Stimulated activated CD8-positive, alpha-beta memory T cell treated with anti-CD3 and anti-CD28 coated beads, Interleukin-4, amount 100 ng/mL, for 4 hours (primary cell): ENCODE measurements around the gene EMC7.
"Not testable (repeated sequence)": the region's sequence is repeated elsewhere in the genome, so short reads cannot be mapped to it uniquely, and the experiment has no call there.

Experiments
- DNase-seq, 2 donors: peaks; one replicate each; pipeline ENCODE4 v3.0.0-alpha.2; 2020; ENCODE audit warnings: low read depth in 2 of 2, low spot score in 1 of 2

EMC7 gene

GRCh38 chr15:34085746-34086145, 15.9 kb downstream of the EMC7 start:
- DNase-seq: no peak

GRCh38 chr15:34084086-34084485, 17.6 kb downstream of the EMC7 start:
- DNase-seq: no peak

- DNase-seq: no peak
Observed at GRCh38 chr15:34079904-34080303, 21.8 kb downstream of the EMC7 start.

DNA sequence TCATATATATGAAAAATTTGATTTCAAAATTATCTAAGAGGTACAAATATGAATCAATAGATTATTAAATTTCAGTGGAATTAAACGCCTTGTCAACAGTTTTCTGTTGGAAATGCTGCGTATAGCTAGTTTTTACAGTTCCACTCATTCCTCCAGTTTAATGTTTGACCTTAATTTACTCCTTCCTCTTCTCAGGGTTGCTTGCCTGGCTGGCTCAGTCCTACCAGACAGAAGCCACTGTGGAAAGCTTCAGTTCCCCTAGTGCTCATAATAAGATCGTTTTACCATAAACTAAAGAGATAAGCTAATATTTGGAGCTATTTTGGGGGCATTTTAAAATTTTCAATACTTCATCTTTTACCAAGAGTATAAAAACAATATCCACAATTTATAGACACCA, 22.8 kb downstream of the EMC7 start:
- no peak for DNase-seq

DNA sequence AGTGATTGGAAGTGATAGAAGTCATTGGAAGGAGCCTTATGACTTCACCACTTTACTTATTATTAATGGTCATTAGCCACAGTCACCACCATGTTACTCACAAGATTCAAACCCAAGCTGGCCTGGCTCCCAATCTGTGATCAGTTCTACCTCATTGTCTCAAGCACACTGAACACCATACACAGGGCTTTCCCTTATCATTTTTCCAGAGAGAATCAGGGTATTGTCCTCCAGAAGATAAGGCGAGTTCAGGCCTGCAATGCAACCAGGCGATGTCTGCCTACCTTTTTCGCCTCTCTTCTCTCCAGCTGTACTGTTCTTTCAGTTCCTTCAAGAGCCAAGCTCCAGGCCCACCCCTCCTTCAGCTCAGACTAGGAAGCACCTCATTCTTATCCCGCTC, 24.9 kb downstream of the EMC7 start:
- DNase-seq: no peak

DNA sequence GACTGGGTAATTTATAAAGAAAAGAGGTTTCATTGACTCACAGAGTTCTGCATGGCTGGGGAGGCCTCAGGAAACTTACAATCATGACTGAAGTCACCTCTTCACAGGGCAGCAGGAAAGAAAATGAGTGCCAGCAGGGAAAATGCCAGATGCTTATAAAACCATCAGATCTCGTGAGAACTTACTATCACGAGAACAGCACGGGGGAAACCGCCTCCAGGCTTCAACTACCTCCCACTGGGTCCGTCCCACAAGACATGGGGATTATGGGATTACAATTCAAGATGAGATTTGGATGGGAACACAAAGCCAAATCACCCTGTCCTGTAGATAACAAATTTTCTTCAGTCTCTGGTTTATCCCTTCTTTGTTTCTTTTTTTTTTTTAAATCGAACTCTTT, 31.7 kb downstream of the EMC7 start:
- DNase-seq: no peak

DNA sequence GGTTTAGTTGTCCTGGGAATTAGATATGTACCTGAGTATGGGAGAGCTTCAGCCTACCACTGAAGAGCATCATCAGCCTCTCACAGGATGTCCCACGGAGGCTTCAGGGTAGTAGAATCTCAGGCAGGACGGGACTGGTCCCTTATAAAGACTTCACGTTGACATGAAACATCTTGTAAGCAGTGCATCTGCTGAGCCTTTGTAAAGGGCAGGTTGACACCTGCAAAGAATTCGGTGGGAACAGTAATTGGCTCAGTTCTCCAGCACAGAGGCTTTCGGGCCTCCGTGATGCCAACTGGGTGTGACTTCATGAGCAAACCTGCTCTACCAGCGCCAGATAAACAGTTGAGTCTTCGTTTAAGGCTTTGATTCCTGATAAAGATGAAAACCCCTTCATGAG, 35.7 kb downstream of the EMC7 start:
- no peak for DNase-seq

- no peak for DNase-seq
Observed at GRCh38 chr15:34065261-34065660, 36.4 kb downstream of the EMC7 start.

GRCh38 chr15:34064438-34064837, 37.2 kb downstream of the EMC7 start:
- DNase-seq: no peak

GRCh38 chr15:34059946-34060345, 41.7 kb downstream of the EMC7 start:
- DNase-seq: no peak

DNA sequence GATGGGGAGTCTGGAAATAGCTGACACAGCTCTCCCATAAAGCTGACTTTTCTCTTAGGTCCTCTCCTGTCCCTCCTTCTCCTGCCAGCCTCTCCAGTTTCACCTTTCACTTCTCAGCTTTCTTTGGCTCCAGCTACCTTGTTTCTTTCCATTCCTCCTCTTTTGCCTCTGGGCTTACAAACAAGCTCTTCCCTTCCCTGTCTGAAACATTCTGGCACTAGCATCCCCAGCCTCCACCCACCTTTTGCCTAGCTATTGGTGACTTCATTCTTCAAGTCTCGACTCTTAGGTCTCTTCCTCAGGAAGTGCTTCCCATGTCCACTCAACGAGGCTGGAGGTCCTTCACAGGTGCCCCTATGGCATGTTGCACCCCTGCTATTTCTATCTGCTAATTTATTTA, 42.2 kb downstream of the EMC7 start:
- no peak for DNase-seq

DNA sequence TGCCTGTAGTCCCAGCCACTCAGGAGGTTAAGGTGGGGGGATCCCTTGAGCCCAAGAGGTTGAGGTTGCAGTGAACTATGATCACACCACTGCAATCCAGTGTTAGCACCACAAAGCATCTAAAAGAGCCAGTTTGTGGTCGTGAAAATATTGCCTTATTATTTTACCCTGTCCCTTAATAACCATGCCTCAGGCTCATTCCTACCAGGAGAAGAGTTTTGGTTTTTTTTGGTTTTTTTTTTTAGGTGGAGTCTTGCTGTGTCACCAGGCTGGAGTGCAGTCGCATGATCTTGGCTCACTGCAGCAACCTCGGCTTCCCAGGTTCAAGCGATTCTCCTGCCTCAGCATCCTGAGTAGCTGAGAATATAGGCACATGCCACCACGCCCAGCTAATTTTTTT, 44.8 kb downstream of the EMC7 start:
- no peak for DNase-seq

GRCh38 chr15:34055868-34056595, 45.6 kb downstream of the EMC7 start:
- DNase-seq: no peak

DNA sequence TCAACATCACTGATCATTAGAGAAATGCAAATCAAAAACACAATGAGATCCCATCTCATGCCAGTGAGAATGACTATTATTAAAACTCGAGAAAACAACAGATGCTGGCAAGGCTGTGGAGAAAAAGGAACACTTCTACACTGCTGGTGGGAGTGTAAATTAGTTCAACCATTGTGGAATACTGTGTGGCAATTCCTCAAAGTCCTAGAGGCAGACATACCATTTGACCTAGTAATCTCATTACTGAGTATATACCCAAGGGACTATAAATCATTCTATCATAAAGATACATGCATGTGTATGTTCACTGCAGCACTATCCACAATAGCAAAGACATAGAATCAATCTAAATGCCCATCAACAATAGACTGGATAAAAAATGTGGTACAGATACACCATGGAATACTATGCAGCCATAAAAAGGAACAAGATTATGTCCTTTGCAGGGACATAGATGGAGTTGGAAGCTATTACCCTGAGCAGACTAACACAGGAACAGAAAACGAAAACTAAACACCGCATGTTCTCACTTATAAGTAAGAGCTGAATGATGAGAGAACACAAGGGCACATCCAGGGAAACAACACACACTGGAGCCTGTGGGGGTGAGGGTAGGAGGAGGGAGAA, 47.5 kb downstream of the EMC7 start:
- no peak for DNase-seq

DNA sequence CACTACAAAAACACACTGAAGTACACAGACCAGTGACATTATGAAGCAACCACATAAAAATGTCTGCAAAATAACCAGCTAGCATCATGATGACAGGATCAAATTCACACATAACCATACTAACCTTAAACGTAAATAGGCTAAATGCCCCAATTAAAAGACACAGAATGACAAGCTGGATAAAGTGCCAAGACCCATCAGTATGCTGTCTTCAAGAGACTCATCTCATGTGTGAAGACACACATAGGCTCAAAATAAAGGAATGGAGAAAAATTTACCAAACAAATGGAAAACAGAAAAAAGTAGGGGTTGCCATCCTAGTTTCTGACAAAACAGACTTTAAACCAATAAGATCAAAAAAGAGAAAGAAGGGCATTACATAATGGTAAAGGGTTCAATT, 51.3 kb downstream of the EMC7 start:
- not testable (repeated sequence) for DNase-seq

GRCh38 chr15:34049112-34049511, 52.5 kb downstream of the EMC7 start:
- DNase-seq: no peak

DNA sequence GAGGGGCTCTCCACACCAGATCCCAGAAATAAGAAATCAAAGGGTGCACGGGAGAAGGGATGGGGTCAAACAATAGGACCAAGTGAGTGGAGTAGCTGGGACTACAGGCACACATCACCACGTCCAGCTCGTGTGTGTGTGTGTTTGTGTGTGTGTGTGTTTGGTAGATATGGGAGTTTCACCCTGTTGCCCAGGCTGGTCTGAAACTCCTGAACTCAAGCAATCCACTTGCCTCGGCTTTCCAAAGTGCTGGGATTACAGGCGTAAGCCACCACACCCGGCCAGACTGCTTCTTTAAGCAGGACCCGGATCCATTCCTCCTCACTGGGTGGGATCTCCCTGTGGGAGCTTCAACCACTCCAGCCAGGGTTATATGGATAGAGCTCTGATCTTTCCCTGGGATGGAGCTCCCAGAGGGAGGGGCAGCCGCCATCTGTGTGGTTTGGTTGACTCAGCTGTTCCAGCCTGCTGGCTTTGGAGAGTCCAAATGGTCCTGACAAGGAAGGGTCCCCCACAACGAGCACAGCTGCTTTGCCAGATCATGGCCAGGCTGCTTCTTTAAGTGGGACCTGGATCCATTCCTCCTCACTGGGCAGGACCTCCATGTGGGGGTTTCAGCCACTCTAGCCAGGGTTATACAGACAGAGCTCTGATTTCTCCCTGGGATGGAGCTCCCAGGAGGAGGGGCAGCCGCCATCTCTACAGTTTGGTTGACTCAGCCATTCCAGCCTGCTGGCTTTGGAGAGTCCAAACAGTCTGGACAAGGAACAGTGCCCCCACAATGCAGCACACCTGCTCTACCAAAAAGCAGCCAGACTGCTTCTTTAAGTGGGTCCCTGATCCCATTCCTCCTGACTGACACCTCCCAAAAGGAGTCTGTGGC, 53.5 kb downstream of the EMC7 start:
- no peak for DNase-seq

DNA sequence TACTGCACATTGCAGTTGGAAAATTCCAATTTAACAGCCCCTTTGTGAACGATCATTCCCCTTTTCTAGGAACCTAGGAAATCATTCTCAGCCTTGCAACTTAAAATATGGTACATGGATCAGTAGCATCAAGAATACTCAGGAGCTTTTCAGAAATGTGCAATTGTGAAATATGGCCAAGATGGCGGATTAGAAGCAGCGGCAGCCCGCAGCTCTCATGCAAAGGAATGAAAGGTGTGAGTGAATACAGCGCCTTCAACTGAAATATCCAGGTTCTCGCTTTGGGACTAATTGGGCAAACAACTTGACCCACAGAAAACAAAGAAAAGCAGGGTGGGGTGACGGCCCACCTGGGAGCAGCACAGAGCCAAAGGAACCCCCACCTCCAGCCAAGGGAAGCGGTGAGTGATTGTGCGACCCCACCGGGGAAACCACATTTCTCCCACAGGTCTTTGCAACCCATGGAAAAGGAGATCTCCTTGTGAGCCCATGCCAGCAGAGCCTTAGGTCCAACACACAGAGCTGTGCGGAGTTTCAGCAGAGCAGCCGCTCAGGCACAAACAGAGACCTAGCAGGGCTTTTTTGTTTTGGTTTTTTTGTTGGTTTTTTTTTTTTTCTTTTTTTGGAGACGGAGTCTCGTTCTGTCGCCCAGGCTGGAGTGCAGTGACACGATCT, 55.1 kb downstream of the EMC7 start:
- no peak for DNase-seq

DNA sequence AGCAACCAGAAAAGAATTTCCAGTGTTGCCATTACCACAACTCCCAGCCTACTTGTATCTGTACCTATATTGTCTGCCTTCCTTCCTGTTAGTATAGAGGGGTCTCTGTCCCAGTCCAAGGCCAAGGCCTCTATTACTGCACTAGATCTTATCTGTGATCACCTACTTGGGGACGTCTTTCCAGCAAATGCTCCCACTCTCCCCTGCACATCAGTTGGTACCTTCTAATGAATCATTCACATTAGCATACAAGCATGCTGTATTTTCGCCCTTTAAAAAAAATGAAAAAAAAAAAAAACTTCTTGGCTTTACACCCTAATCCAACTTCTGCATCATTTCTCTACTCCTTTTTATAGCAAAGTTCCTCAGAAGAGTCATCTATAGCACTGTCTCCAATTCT, 57.8 kb downstream of the EMC7 start:
- no peak for DNase-seq

DNA sequence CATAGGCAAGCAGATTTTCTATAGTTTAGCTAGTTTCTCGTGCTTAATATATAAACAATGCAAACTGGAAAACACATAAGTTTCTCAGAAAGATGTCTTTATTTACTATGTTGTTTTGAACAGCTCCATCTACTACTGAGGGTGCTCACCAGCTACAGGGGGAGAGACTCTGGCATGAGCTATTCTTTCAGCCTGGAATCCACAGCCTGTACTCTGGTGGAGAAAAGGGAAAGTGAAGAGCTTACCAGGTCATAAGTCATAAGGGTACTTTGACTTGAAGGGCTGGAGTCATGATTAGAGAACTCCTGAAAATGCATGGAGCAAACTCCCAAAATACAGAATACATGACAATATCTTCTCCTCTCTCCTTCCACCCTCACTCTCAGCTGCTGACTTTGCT, 58.3 kb downstream of the EMC7 start:
- DNase-seq: no peak

- no peak for DNase-seq
Observed at GRCh38 chr15:34039790-34040113, 61.9 kb downstream of the EMC7 start.
